Caco-2 (cell line): ENCODE data around the gene LCN12. TPM values are rescaled to one million over a fixed set of nuclear protein-coding genes. Genes with fewer than 3 reads are reported as not detected.
"Not testable (repeated sequence)": the region's sequence is repeated elsewhere in the genome, so short reads cannot be mapped to it uniquely, and the experiment has no call there.

Experiments used
- BruUV-seq: library from RNA; stranded (reverse); fragments of 400-500 nt; replicated peaks from 2 replicates; lab custom pipeline; 2021; lab: Mats Ljungman, UMichigan
- CTCF ChIA-PET: fragments of 300-600 bp; sonication (Branson Sonifier 250); formaldehyde crosslinking; loops from one replicate; lab custom pipeline; 2022; ENCODE audit warnings: antibody characterized with exemption; lab: Charles Lee
- POLR2A ChIA-PET: fragments of 300-600 bp; sonication (Branson Sonifier 250); formaldehyde crosslinking; loops from one replicate; lab custom pipeline; 2022; ENCODE audit warnings: antibody characterized with exemption; lab: Charles Lee
- DNase-seq, 2 experiments: peaks; one replicate each; pipeline versions ENCODE4 v3.0.0 to v3.0.0-alpha.2; 2020 to 2022
- H3K27me3 ChIP-seq: replicated peaks from 2 replicates; pipeline ENCODE4 v1.6.0; 2011; ENCODE audit warnings: low read length; ENCODE audit not compliant: control insufficient read depth, insufficient read depth
- H3K36me3 ChIP-seq: 2 replicates; pipeline ENCODE4 v1.5.1; 2011; ENCODE audit warnings: low read length; ENCODE audit not compliant: control insufficient read depth, insufficient read depth
- H3K4me1 ChIP-seq: fragments of 250-450 bp; sonication (Bioruptor Pico); 2 replicates; pipeline ENCODE4 v1.5.1; 2020; ENCODE audit warnings: mild to moderate bottlenecking
- H3K4me3 ChIP-seq: 2 replicates; pipeline ENCODE4 v1.5.1; 2011; ENCODE audit warnings: low read depth, mild to moderate bottlenecking, control low read depth, low read length
- H3K9me3 ChIP-seq: fragments of 250-450 bp; sonication (Bioruptor Pico); 2 replicates; pipeline ENCODE4 v1.5.1; 2020; ENCODE audit warnings: mild to moderate bottlenecking, moderate library complexity
- H3K27ac Mint-ChIP-seq: one replicate; pipeline ENCODE4 v1.8.0; 2022; ENCODE audit warnings: mixed read lengths; ENCODE audit not compliant: unreplicated experiment
- H3K27me3 Mint-ChIP-seq: one replicate; pipeline ENCODE4 v1.8.0; 2022; ENCODE audit warnings: mixed read lengths; ENCODE audit not compliant: insufficient read depth, unreplicated experiment
- H3K36me3 Mint-ChIP-seq: one replicate; pipeline ENCODE4 v1.8.0; 2022; ENCODE audit warnings: mild to moderate bottlenecking, mixed read lengths; ENCODE audit not compliant: insufficient read depth, unreplicated experiment
- H3K4me1 Mint-ChIP-seq: one replicate; pipeline ENCODE4 v1.8.0; 2022; ENCODE audit warnings: low read depth, mixed read lengths; ENCODE audit not compliant: unreplicated experiment
- H3K4me3 Mint-ChIP-seq: one replicate; pipeline ENCODE4 v1.8.0; 2022; ENCODE audit warnings: mild to moderate bottlenecking, moderate library complexity, mixed read lengths; ENCODE audit not compliant: unreplicated experiment
- H3K9me3 Mint-ChIP-seq: one replicate; pipeline ENCODE4 v1.8.0; 2022; ENCODE audit warnings: mixed read lengths; ENCODE audit not compliant: unreplicated experiment
- CTCF ChIP-seq, 2 experiments: fragments of 200-600 bp in 1 of 2; IDR thresholded peaks; 1 replicate in 1 of 2; 2 replicates in 1 of 2; pipeline versions ENCODE4 v1.5.1 to v1.8.0; 2011 to 2022; ENCODE audit warnings: antibody characterized with exemption in 1 of 2, control low read depth in 1 of 2, inconsistent platforms in 1 of 2, low read depth in 1 of 2, low read length in 1 of 2, mild to moderate bottlenecking in 1 of 2, moderate library complexity in 1 of 2; ENCODE audit not compliant: insufficient read depth in 1 of 2, severe bottlenecking in 1 of 2, unreplicated experiment in 1 of 2
- intact Hi-C: fragments of 100-400 bp; cut with micrococcal nuclease; formaldehyde crosslinking; loops from one replicate; pipeline ENCODE4 v1.10.0; 2022; ENCODE audit not compliant: unreplicated experiment
- total RNA-seq: library from RNA; stranded (reverse); gene quantifications from 2 replicates; pipeline ENCODE4 v1.2.3, GENCODE V29; 2022

LCN12 gene
- total RNA-seq, 1 experiment from 2014 or later: 20.0 TPM

DNA sequence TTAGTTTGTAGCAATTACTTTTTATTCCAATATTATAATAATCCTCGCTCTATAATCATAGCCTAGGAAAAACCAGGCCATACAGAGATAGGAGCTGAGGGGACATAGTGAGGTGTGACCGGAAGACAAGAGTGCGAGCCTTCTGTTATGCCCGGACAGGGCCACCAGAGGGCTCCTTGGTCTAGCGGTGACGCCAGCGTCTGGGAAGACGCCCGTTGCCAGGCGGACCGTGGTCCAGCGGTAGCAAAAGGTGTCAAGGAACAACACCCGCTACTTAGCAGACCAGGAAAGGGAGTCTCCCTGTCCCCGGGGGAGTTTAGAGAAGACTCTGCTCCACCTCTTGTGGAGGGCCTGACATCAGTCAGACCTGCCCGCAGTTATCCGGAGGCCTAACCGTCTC, 52.2 kb downstream of the LCN12 start:
- TF ChIP-seq CTCF (IDR thresholded peaks at IDR 0.05; ENCODE audit: insufficient read depth in 1 of 2, low read depth in 1 of 2, low read length in 1 of 2, severe bottlenecking in 1 of 2, unreplicated experiment in 1 of 2): peak in 1 of 2 experiments; percentile 12
- CTCF ChIA-PET: interaction anchor here (0.8 to 2.1 kb wide), 2 partner anchors 25 to 31 kb away, joined by 3 to 6 read pairs; no protein-coding TSS in a partner anchor
- BruUV-seq, H3K36me3 ChIP-seq, H3K27me3 Mint-ChIP-seq, H3K36me3 Mint-ChIP-seq, H3K4me3 ChIP-seq, POLR2A ChIA-PET, H3K4me1 ChIP-seq, H3K4me3 Mint-ChIP-seq, H3K27me3 ChIP-seq, H3K9me3 ChIP-seq, H3K9me3 Mint-ChIP-seq, H3K27ac Mint-ChIP-seq, intact Hi-C loops, H3K4me1 Mint-ChIP-seq: not testable (repeated sequence)
- peak in 1 of 2 experiments; percentile 42 for DNase-seq

Other genes with a start within 250 kb of the LCN12 start
- gene DIPK1B, start 239.7 kb upstream of the LCN12 start, total RNA-seq: 40.4 and 40.6 TPM in 2 replicates
- not detected in 2 replicates for gene LCN10, start 209.3 kb upstream of the LCN12 start, total RNA-seq
- gene LCN6, start 203.7 kb upstream of the LCN12 start, total RNA-seq: not detected in 2 replicates
- not detected in 2 replicates for gene LCN8, start 194.0 kb upstream of the LCN12 start, total RNA-seq
- gene LCN15, start 187.8 kb upstream of the LCN12 start, total RNA-seq: not detected in 2 replicates
- 107 and 122 TPM in 2 replicates for gene TMEM141, start 160.9 kb upstream of the LCN12 start, total RNA-seq
- 4.2 and 5.8 TPM in 2 replicates for gene CCDC183, start 155.9 kb upstream of the LCN12 start, total RNA-seq
- 134 and 138 TPM in 2 replicates for gene RABL6, start 144.3 kb upstream of the LCN12 start, total RNA-seq
- gene AJM1, start 109.8 kb upstream of the LCN12 start, total RNA-seq: 3.6 and 4.2 TPM in 2 replicates
- gene PHPT1, start 102.9 kb upstream of the LCN12 start, total RNA-seq: 103 and 105 TPM in 2 replicates
- gene MAMDC4, start 99.9 kb upstream of the LCN12 start, total RNA-seq: 8.8 and 10.8 TPM in 2 replicates
- 429 and 476 TPM in 2 replicates for gene EDF1, start 86.0 kb upstream of the LCN12 start, total RNA-seq
- gene TRAF2, start 65.8 kb upstream of the LCN12 start, total RNA-seq: 41.7 and 50.0 TPM in 2 replicates
- gene FBXW5, start 7.5 kb upstream of the LCN12 start, total RNA-seq: 66.8 and 76.1 TPM in 2 replicates
- 0.77 and 1.3 TPM in 2 replicates for gene C8G, start 7.0 kb upstream of the LCN12 start, total RNA-seq
- gene PTGDS, start 25.2 kb downstream of the LCN12 start, total RNA-seq: not detected in 2 replicates
- not detected in 2 replicates for gene LCNL1, start 30.7 kb downstream of the LCN12 start, total RNA-seq
- gene PAXX, start 40.1 kb downstream of the LCN12 start, total RNA-seq: 66.2 TPM in 2 replicates
- gene CLIC3, start 44.3 kb downstream of the LCN12 start, total RNA-seq: 4.5 and 4.7 TPM in 2 replicates
- 22.6 and 27.3 TPM in 2 replicates for gene ABCA2, start 76.0 kb downstream of the LCN12 start, total RNA-seq
- not detected in 2 replicates for gene FUT7, start 79.8 kb downstream of the LCN12 start, total RNA-seq
- 44.1 and 49.2 TPM in 2 replicates for gene NPDC1, start 93.9 kb downstream of the LCN12 start, total RNA-seq
- 2.9 and 3.4 TPM in 2 replicates for gene ENTPD2, start 101.8 kb downstream of the LCN12 start, total RNA-seq
- 53.3 and 57.5 TPM in 2 replicates for gene SAPCD2, start 118.3 kb downstream of the LCN12 start, total RNA-seq
- 22.7 and 24.6 TPM in 2 replicates for gene UAP1L1, start 125.2 kb downstream of the LCN12 start, total RNA-seq
- 57.7 and 58.0 TPM in 2 replicates for gene MAN1B1, start 134.7 kb downstream of the LCN12 start, total RNA-seq
- 230 and 247 TPM in 2 replicates for gene DPP7, start 162.5 kb downstream of the LCN12 start, total RNA-seq
- gene GRIN1, start 186.9 kb downstream of the LCN12 start, total RNA-seq: 1.9 and 3.7 TPM in 2 replicates
- 2.9 and 3.0 TPM in 2 replicates for gene LRRC26, start 217.8 kb downstream of the LCN12 start, total RNA-seq
- gene TMEM210, start 219.8 kb downstream of the LCN12 start, total RNA-seq: 0.70 TPM in 1 of 2 replicates, not detected in the other
- 66.8 and 67.5 TPM in 2 replicates for gene ANAPC2, start 236.3 kb downstream of the LCN12 start, total RNA-seq
- gene SSNA1, start 236.4 kb downstream of the LCN12 start, total RNA-seq: 62.3 and 62.7 TPM in 2 replicates
- gene TPRN, start 248.5 kb downstream of the LCN12 start, total RNA-seq: 34.2 and 37.7 TPM in 2 replicates